ENCODE results near the gene ARHGEF38.

GRCh38 chr4:105625214-105625613, 72.8 kb downstream of the ARHGEF38 start:
- TF ChIP-seq POLR2AphosphoS5 (IDR thresholded peaks at IDR 0.05; ENCODE audit: low read depth, low read length) (no peak), FOXP2 (optimal IDR thresholded peaks at IDR 0.05; ENCODE audit: borderline replicate concordance, extremely low read depth, extremely low read length, insufficient read depth) (no peak)
